ENCODE results near the gene TLDC2. TPM values are rescaled to one million over a fixed set of nuclear protein-coding genes. Genes with fewer than 3 reads are reported as not detected.

Gene TLDC2
- total RNA-seq, 1 donor from 2014 or later = not detected

DNA sequence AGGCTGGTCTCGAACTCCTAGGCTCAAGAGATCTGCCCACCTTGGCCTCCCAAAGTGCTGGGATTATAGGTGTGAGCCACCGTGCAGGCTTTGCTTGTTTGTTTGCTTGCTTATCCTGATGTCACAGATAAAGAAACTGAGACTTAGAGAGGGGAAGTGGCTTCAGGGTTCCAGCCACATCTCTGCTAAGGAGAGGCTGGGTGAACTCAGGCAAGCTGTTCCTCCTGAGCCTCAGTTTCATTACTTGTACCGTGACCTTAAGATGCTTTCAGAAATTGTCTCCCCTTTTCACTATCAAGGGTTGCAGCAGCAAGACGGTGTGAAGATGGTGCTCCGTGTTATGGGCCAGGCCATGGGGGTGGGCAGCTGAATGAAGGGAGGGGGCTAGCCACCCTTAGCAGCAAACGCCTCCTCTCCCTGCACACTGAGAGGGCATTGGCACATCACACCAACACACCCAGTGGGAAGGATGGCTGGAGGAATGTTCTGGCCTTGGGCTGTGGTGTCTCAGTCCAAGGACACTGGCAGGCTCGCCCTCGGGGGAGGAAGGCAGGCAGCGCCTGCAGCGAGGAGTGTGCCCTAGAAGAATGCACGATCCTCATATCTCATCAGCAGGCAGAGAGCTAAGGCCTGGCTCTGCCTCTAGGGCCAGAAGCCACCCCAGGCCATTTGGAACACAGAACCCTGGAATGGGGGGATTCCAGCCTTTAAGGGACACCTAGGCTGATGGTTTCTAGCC is 48.2 kb upstream of the TLDC2 start:
- H3K4me3 Mint-ChIP-seq (ENCODE audit: unreplicated experiment) = no peak overlapping the region
- peaks cover 2% of the 10 kb centered on the region for H3K4me1 Mint-ChIP-seq (ENCODE audit: low read depth, unreplicated experiment)
- peaks cover 20% of the 10 kb centered on the region for H3K4me1 ChIP-seq (ENCODE audit: insufficient read depth, low read length)
- H3K27ac Mint-ChIP-seq (ENCODE audit: unreplicated experiment) = no peak overlapping the region
- FAIRE-seq (no peak), DNase-seq (ENCODE audit: low read depth) (no peak)
- H3K4me3 ChIP-seq (ENCODE audit: insufficient read depth, low read depth, low read length) = no peak overlapping the region
- no peak overlapping the region for H3K9ac ChIP-seq (ENCODE audit: low read length)
- H3K27me3 Mint-ChIP-seq (ENCODE audit: low read depth, unreplicated experiment) = no peaks in the 10 kb centered on the region
- no peaks in the 10 kb centered on the region for H3K9me3 Mint-ChIP-seq (ENCODE audit: unreplicated experiment)
- no peaks in the 10 kb centered on the region for H3K27me3 ChIP-seq (ENCODE audit: insufficient read depth, low read length)
- TF ChIP-seq, protein P1, sequence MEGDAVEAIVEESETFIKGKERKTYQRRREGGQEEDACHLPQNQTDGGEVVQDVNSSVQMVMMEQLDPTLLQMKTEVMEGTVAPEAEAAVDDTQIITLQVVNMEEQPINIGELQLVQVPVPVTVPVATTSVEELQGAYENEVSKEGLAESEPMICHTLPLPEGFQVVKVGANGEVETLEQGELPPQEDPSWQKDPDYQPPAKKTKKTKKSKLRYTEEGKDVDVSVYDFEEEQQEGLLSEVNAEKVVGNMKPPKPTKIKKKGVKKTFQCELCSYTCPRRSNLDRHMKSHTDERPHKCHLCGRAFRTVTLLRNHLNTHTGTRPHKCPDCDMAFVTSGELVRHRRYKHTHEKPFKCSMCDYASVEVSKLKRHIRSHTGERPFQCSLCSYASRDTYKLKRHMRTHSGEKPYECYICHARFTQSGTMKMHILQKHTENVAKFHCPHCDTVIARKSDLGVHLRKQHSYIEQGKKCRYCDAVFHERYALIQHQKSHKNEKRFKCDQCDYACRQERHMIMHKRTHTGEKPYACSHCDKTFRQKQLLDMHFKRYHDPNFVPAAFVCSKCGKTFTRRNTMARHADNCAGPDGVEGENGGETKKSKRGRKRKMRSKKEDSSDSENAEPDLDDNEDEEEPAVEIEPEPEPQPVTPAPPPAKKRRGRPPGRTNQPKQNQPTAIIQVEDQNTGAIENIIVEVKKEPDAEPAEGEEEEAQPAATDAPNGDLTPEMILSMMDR (IDR thresholded peaks at IDR 0.05; ENCODE audit: insufficient read depth, low read depth, low read length) = no peak
- no peak for TF ChIP-seq EZH2 (IDR thresholded peaks at IDR 0.05; ENCODE audit: insufficient read depth, low read length)
- H3K79me2 ChIP-seq (ENCODE audit: insufficient read depth, low read length) = peaks cover 16% of the 10 kb centered on the region
- H3K36me3 ChIP-seq (ENCODE audit: insufficient read depth, low read length) = peaks cover 19% of the 10 kb centered on the region
- no peak overlapping the region for H2AFZ ChIP-seq (ENCODE audit: low read depth, low read length)
- peaks cover 14% of the 10 kb centered on the region for H3K36me3 Mint-ChIP-seq (ENCODE audit: low read depth, unreplicated experiment)
- no peak overlapping the region for H3K4me2 ChIP-seq (ENCODE audit: low read length)
- peaks cover 10% of the 10 kb centered on the region for H4K20me1 ChIP-seq (ENCODE audit: insufficient read depth, low read length)
- H3K9me3 ChIP-seq (ENCODE audit: insufficient read depth, low read depth, low read length) = no peaks in the 10 kb centered on the region
- H3K27ac ChIP-seq (ENCODE audit: low read depth, low read length) = no peak overlapping the region

DNA sequence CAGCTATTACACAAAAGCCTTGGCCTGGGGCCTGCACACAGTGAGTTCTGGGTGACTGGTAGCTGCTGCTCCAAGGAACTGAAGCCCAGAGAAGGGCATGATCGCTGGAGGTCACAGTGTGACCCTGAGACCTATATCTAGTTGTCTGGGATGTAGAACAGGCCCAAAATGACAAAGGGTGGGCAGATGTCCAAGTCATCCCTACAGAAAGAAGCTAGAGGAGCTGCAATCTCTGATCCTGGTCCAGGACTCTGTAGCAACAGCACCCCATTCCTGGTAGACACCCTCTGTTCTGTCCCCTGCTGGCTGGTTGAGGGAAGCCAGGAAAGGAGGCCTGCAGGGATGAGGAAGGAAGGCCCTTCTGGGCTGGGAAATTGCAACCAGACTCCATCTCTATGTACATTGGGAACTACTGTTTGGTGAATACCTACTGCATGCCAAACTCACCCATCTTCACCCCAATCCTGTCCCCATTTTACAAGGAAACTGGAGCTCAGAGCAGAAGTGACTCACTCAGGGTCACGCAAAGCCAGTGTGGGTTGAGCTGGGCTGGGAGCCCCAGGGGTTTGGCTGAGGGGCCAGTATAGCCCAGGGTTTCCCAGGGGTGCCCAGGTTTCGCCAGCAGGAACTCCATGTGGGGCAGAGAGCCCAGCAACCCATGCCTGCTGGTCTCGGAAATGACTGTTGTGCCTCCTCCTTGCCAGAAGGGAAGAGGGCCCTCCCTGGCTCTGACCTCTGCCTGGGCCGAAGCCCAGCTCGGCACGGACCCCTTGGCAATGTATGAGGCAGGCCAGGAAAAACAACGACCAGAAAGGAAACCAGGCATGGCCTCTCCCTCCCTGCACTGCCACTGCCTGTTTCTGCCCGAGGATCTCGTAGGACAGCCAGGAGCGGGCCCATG is 44.9 kb upstream of the TLDC2 start:
- Histone ChIP-seq H3K27ac (ENCODE audit: low read depth, low read length) (peak overlapping the region; percentile 2), H3K4me3 (ENCODE audit: insufficient read depth, low read depth, low read length) (no peak overlapping the region), H3K9me3 (ENCODE audit: insufficient read depth, low read depth, low read length) (no peaks in the 10 kb centered on the region), H3K9ac (ENCODE audit: low read length) (no peak overlapping the region), H2AFZ (ENCODE audit: low read depth, low read length) (no peak overlapping the region), H3K4me1 (ENCODE audit: insufficient read depth, low read length) (peaks cover 30% of the 10 kb centered on the region), H3K36me3 (ENCODE audit: insufficient read depth, low read length) (peaks cover 11% of the 10 kb centered on the region), H4K20me1 (ENCODE audit: insufficient read depth, low read length) (peaks cover 10% of the 10 kb centered on the region), H3K27me3 (ENCODE audit: insufficient read depth, low read length) (no peaks in the 10 kb centered on the region), H3K79me2 (ENCODE audit: insufficient read depth, low read length) (peaks cover 26% of the 10 kb centered on the region), H3K4me2 (ENCODE audit: low read length) (peak overlapping the region; percentile 17)
- Mint-ChIP-seq H3K9me3 (ENCODE audit: unreplicated experiment) (peaks cover 2% of the 10 kb centered on the region), H3K4me1 (ENCODE audit: low read depth, unreplicated experiment) (peaks cover 7% of the 10 kb centered on the region), H3K36me3 (ENCODE audit: low read depth, unreplicated experiment) (peaks cover 5% of the 10 kb centered on the region), H3K4me3 (ENCODE audit: unreplicated experiment) (no peak overlapping the region), H3K27me3 (ENCODE audit: low read depth, unreplicated experiment) (no peaks in the 10 kb centered on the region), H3K27ac (ENCODE audit: unreplicated experiment) (no peak overlapping the region)
- no peak for TF ChIP-seq EZH2 (IDR thresholded peaks at IDR 0.05; ENCODE audit: insufficient read depth, low read length)
- TF ChIP-seq, protein P1 (IDR thresholded peaks at IDR 0.05; ENCODE audit: insufficient read depth, low read depth, low read length) = peak; percentile 24
- DNase-seq (ENCODE audit: low read depth) = no peak
- no peak for FAIRE-seq

Data from astrocyte (in vitro differentiated cells and primary cell).